ENCODE data around the gene SMIM45.
A peak's percentile ranks its signal among the peaks of the same experiment; 100 is the strongest.

The SMIM45 gene

GRCh38 chr22:41919357-41920224, 32.4 kb upstream of the SMIM45 start:
- peaks cover 0 to 7% of the 10 kb centered on the region in 2 donors for H3K4me1 ChIP-seq (replicated peaks in 1 of 2)
- no peak overlapping the region for H3K27ac ChIP-seq
- 0 to 3% (median 0%) methylated on average over 4 to 6 of the region's 62 CpGs; no CpG with 5 or more reads in 7 of the 10 experiments for WGBS, 10 experiments
- H3K4me3 ChIP-seq = peak overlapping the region; percentile 14 to 27 (median 21)
- in situ Hi-C loops (cut with MboI; ENCODE audit: low pct_unique_long_range_greater_than_20kb in 2 of 9, low sequenced_read_pairs in 9 of 9, unreplicated experiment in 9 of 9) = no loop called here
- ATAC-seq (replicated peaks in 6 of 8) = peak; percentile 26 to 66 (median 60)

- no peak for ATAC-seq (replicated peaks in 6 of 8)
- in situ Hi-C loops (cut with MboI; ENCODE audit: low pct_unique_long_range_greater_than_20kb in 2 of 9, low sequenced_read_pairs in 9 of 9, unreplicated experiment in 9 of 9) = no loop called here
- Histone ChIP-seq H3K4me1 (replicated peaks in 1 of 2) (peaks cover 0 to 4% of the 10 kb centered on the region in 2 donors), H3K27ac (no peak overlapping the region), H3K4me3 (no peak overlapping the region)
- 58 to 100% (median 100%) methylated on average over 1 to 2 of the region's 21 CpGs; no CpG with 5 or more reads in 4 of the 10 experiments for WGBS, 10 experiments
These were observed 31.5 kb upstream of the SMIM45 start for GRCh38 chr22:41920271-41920976.

- Histone ChIP-seq H3K27ac (no peak overlapping the region), H3K4me3 (no peak overlapping the region), H3K4me1 (replicated peaks in 1 of 2) (peaks cover 0 to 13% of the 10 kb centered on the region in 2 donors)
- in situ Hi-C loops (cut with MboI; ENCODE audit: low pct_unique_long_range_greater_than_20kb in 2 of 9, low sequenced_read_pairs in 9 of 9, unreplicated experiment in 9 of 9) = no loop called here
- no peak for ATAC-seq (replicated peaks in 6 of 8)
- WGBS, 10 experiments = 83 to 90% methylated on average over 2 to 3 of the region's 5 CpGs; no CpG with 5 or more reads in 8 of the 10 experiments
These were observed 29.6 kb upstream of the SMIM45 start for GRCh38 chr22:41922328-41922727.

- ATAC-seq (replicated peaks in 6 of 8) = no peak
- Histone ChIP-seq H3K4me3 (no peak overlapping the region), H3K27ac (no peak overlapping the region), H3K4me1 (replicated peaks in 1 of 2) (peaks cover under 1 to 13% of the 10 kb centered on the region in 2 donors)
- 83% methylated on average over 1 to 2 of the region's 4 CpGs; no CpG with 5 or more reads in 8 of the 10 experiments for WGBS, 10 experiments
- in situ Hi-C loops (cut with MboI; ENCODE audit: low pct_unique_long_range_greater_than_20kb in 2 of 9, low sequenced_read_pairs in 9 of 9, unreplicated experiment in 9 of 9) = no loop called here
These were observed 28.9 kb upstream of the SMIM45 start for GRCh38 chr22:41922940-41923594.

- 60 to 100% (median 81%) methylated on average over 1 to 8 of the region's 14 CpGs for WGBS, 10 experiments
- Histone ChIP-seq H3K4me1 (replicated peaks in 1 of 2) (peaks cover 3 to 13% of the 10 kb centered on the region in 2 donors), H3K27ac (no peak overlapping the region), H3K4me3 (no peak overlapping the region)
- ATAC-seq (replicated peaks in 6 of 8) = no peak
- in situ Hi-C loops (cut with MboI; ENCODE audit: low pct_unique_long_range_greater_than_20kb in 2 of 9, low sequenced_read_pairs in 9 of 9, unreplicated experiment in 9 of 9) = no loop called here
These were observed 28.2 kb upstream of the SMIM45 start for GRCh38 chr22:41923595-41924276.

GRCh38 chr22:41925783-41926460, 26.0 kb upstream of the SMIM45 start:
- Histone ChIP-seq H3K4me3 (peak overlapping the region in 2 of 5 donors; percentile 18 to 20), H3K4me1 (replicated peaks in 1 of 2) (peaks cover 3 to 9% of the 10 kb centered on the region in 2 donors), H3K27ac (no peak overlapping the region)
- in situ Hi-C loops (cut with MboI; ENCODE audit: low pct_unique_long_range_greater_than_20kb in 2 of 9, low sequenced_read_pairs in 9 of 9, unreplicated experiment in 9 of 9) = loop anchor here in 2 of 9 experiments (25.0 kb wide), 3 partner anchors 114 to 239 kb away; partner anchors contain the start of genes CCDC134 (in 1 of the 2), MEI1 (in 1 of the 2) and SNU13 (in 1 of the 2)
- no CpG with 5 or more reads among the region's 48 CpGs for WGBS, 10 experiments
- peak; percentile 44 to 86 (median 69) for ATAC-seq (replicated peaks in 6 of 8)

GRCh38 chr22:41927813-41928212, 24.1 kb upstream of the SMIM45 start:
- in situ Hi-C loops (cut with MboI; ENCODE audit: low pct_unique_long_range_greater_than_20kb in 2 of 9, low sequenced_read_pairs in 9 of 9, unreplicated experiment in 9 of 9) = loop anchor here in 2 of 9 experiments (25.0 kb wide), 3 partner anchors 116 to 241 kb away; partner anchors contain the start of genes CCDC134 (in 1 of the 2), MEI1 (in 1 of the 2) and SNU13 (in 1 of the 2)
- no peak overlapping the region for H3K4me3 ChIP-seq
- WGBS, 10 experiments = 67% methylated on average over 1 of the region's 6 CpGs; no CpG with 5 or more reads in 9 of the 10 experiments
- ATAC-seq (replicated peaks in 6 of 8) = no peak
- no peak overlapping the region for H3K27ac ChIP-seq
- H3K4me1 ChIP-seq (replicated peaks in 1 of 2) = peaks cover 3 to 9% of the 10 kb centered on the region in 2 donors

GRCh38 chr22:41928593-41929417, 23.1 kb upstream of the SMIM45 start:
- 0 to 73% methylated on average over 1 to 2 of the region's 14 CpGs; no CpG with 5 or more reads in 8 of the 10 experiments for WGBS, 10 experiments
- ATAC-seq (replicated peaks in 6 of 8) = peak in 3 of 8 experiments; percentile 5 to 11 (median 9)

GRCh38 chr22:41929418-41929810, 22.5 kb upstream of the SMIM45 start:
- in situ Hi-C loops (cut with MboI; ENCODE audit: low pct_unique_long_range_greater_than_20kb in 2 of 9, low sequenced_read_pairs in 9 of 9, unreplicated experiment in 9 of 9) = loop anchor here in 2 of 9 experiments (25.0 kb wide), 3 partner anchors 117 to 242 kb away; partner anchors contain the start of genes CCDC134 (in 1 of the 2), MEI1 (in 1 of the 2) and SNU13 (in 1 of the 2)

More at GRCh38 chr22:41928593-41929417, 23.1 kb upstream of the SMIM45 start:
- Histone ChIP-seq H3K27ac (no peak overlapping the region), H3K4me3 (no peak overlapping the region), H3K4me1 (replicated peaks in 1 of 2) (peaks cover 3 to 9% of the 10 kb centered on the region in 2 donors)
- in situ Hi-C loops (cut with MboI; ENCODE audit: low pct_unique_long_range_greater_than_20kb in 2 of 9, low sequenced_read_pairs in 9 of 9, unreplicated experiment in 9 of 9) = loop anchor here in 2 of 9 experiments (25.0 kb wide), 3 partner anchors 117 to 242 kb away; partner anchors contain the start of genes CCDC134 (in 1 of the 2), MEI1 (in 1 of the 2) and SNU13 (in 1 of the 2)

GRCh38 chr22:41931701-41932269, 20.2 kb upstream of the SMIM45 start:
- no peak for ATAC-seq (replicated peaks in 6 of 8)
- 40 to 100% (median 73%) methylated on average over 1 to 5 of the region's 10 CpGs; no CpG with 5 or more reads in 1 of the 10 experiments for WGBS, 10 experiments
- H3K4me1 ChIP-seq (replicated peaks in 1 of 2) = peaks cover 0 to 3% of the 10 kb centered on the region in 2 donors
- in situ Hi-C loops (cut with MboI; ENCODE audit: low pct_unique_long_range_greater_than_20kb in 2 of 9, low sequenced_read_pairs in 9 of 9, unreplicated experiment in 9 of 9) = loop anchor here in 2 of 9 experiments (25.0 kb wide), 3 partner anchors 119 to 244 kb away; partner anchors contain the start of genes CCDC134 (in 1 of the 2), MEI1 (in 1 of the 2) and SNU13 (in 1 of the 2)
- H3K4me3 ChIP-seq = no peak overlapping the region
- H3K27ac ChIP-seq = no peak overlapping the region

More at GRCh38 chr22:41929418-41929810, 22.5 kb upstream of the SMIM45 start:
- no peak overlapping the region for H3K27ac ChIP-seq
- ATAC-seq (replicated peaks in 6 of 8) = peak in 1 of 8 experiments; percentile 30
- WGBS, 10 experiments = 37 to 100% (median 80%) methylated on average over 1 to 4 of the region's 8 CpGs; no CpG with 5 or more reads in 5 of the 10 experiments
- H3K4me1 ChIP-seq (replicated peaks in 1 of 2) = peaks cover 3 to 9% of the 10 kb centered on the region in 2 donors
- no peak overlapping the region for H3K4me3 ChIP-seq

Measured in motor neuron (in vitro differentiated cells).